NOMO-1 treated with dmso at 0.1 percent for 144 hours (cell line): Measurements from ENCODE around the gene TMEM255B.

Experiments
- DNase-seq: peaks from one replicate; lab custom pipeline; 2025; ENCODE audit not compliant: unreplicated experiment; lab: John Stamatoyannopoulos, UW

The TMEM255B gene

GRCh38 chr13:113801289-113801961, 42.4 kb downstream of the TMEM255B start:
- no peak for DNase-seq

GRCh38 chr13:113802090-113802531, 43.1 kb downstream of the TMEM255B start:
- no peak for DNase-seq

- no peak for DNase-seq
Observed at GRCh38 chr13:113802761-113803160, 43.7 kb downstream of the TMEM255B start.

- no peak for DNase-seq
Observed at GRCh38 chr13:113803409-113804016, 44.5 kb downstream of the TMEM255B start.

- no peak for DNase-seq
Observed at GRCh38 chr13:113804017-113804702, 45.1 kb downstream of the TMEM255B start.

- DNase-seq = no peak
Observed at GRCh38 chr13:113804703-113805430, 45.8 kb downstream of the TMEM255B start.

GRCh38 chr13:113805431-113806103, 46.5 kb downstream of the TMEM255B start:
- DNase-seq = no peak

- DNase-seq = no peak
Observed at GRCh38 chr13:113806104-113806471, 47.1 kb downstream of the TMEM255B start.

- no peak for DNase-seq
Observed at GRCh38 chr13:113806526-113806925, 47.5 kb downstream of the TMEM255B start.

- no peak for DNase-seq
Observed at GRCh38 chr13:113808058-113808834, 49.2 kb downstream of the TMEM255B start.

- no peak for DNase-seq
Observed at GRCh38 chr13:113809934-113810333, 50.9 kb downstream of the TMEM255B start.

GRCh38 chr13:113810640-113811039, 51.6 kb downstream of the TMEM255B start:
- no peak for DNase-seq

GRCh38 chr13:113811081-113811928, 52.3 kb downstream of the TMEM255B start:
- no peak for DNase-seq

- DNase-seq = no peak
Observed at GRCh38 chr13:113812178-113813040, 53.4 kb downstream of the TMEM255B start.

- DNase-seq = no peak
Observed at GRCh38 chr13:113813070-113813748, 54.2 kb downstream of the TMEM255B start.

GRCh38 chr13:113813749-113814434, 54.9 kb downstream of the TMEM255B start:
- DNase-seq = no peak

GRCh38 chr13:113814435-113814821, 55.4 kb downstream of the TMEM255B start:
- DNase-seq = no peak
